Activated CD8-positive, alpha-beta memory T cell treated with anti-CD3 and anti-CD28 coated beads for 48 hours (primary cell): ENCODE data around the gene SCGB2B2.
"Not testable (repeated sequence)": the region's sequence is repeated elsewhere in the genome, so short reads cannot be mapped to it uniquely, and the experiment has no call there.

Experiments
- DNase-seq, 3 experiments: peaks; one replicate each; pipeline ENCODE4 v3.0.0-alpha.2; 2020; ENCODE audit warnings: low read depth in 2 of 3, low spot score in 2 of 3

The SCGB2B2 gene

DNA sequence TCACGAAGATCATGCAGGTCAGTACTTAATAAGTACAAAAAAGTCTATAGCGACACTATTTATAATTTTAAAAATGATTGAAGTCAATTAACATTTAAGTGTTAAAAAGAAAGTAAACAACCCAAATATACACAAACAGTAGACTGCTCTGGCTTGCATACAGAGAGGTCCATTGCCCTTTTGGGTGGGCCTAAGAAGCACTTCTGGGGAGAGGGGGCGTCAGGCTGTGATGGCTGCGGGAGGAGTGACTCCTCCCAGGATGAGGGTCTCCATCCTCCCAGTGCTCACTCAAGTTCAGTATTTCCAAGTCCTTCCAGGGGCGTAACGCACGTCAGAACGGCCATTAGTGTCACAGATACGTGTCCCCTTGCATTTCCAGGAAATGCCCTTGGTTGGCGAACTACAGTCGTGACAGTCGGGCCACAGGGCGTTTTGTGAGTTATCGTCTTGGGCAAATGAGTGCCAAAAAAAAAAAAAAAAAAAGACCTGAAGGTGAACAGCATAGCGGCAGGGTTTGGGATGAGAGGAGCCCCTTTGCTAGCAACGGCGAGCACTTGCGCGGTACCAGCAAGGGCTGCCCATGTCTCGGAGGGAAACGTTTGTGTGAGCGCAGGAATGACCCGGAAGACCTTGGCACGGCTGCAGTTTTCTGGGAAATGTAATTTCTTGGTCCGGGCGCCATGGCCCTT, at the start of gene SCGB2B2:
SCGB2B2 (minus strand) TSS at position 463 of the 689 bp plus-strand sequence. CDS start 82,596 bp downstream, outside the sequence.
- peak in 2 of 3 experiments; percentile 23 to 35 for DNase-seq

GRCh38 chr19:34725400-34725799, 48.4 kb upstream of the SCGB2B2 start:
- DNase-seq = no peak

DNA sequence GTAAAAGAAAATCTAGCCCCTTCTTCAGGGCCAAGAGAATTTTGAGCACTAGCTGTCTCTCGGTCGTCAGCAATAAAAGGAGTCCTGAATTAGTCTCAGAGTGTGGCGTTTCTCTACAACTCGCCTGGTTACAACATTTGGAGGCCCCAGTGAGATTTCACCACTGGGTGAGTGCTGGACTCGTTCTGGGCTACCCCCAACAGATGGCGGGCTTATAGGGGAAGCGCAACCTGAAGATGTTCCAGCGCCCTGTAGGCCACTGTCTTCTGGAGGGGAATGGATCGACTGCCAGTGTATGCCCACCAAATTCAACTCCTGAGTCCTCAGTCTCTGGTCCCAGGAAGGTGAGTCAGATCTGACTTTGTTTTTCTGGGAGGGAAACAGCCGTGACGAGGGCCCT, 45.4 kb upstream of the SCGB2B2 start:
- DNase-seq = no peak

DNA sequence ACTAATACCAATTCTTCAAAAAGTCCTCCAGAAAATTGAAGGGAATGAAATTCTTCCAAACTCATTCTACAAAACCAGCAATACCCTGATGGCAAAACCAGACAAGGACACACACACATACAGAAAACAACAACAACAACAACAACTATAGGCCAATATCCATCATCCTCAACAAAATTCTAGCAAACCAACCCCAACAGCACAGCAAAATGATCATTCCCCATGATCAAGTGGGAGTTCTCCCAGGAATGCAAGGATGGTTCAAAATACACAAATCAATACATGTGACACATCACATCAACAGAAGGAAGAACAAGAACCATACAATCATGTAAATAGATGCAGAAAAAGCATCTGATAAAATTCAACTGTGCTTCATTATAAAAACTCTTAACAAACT, 38.4 kb upstream of the SCGB2B2 start:
- DNase-seq = no peak

GRCh38 chr19:34713262-34713637, 36.3 kb upstream of the SCGB2B2 start:
- no peak for DNase-seq

DNA sequence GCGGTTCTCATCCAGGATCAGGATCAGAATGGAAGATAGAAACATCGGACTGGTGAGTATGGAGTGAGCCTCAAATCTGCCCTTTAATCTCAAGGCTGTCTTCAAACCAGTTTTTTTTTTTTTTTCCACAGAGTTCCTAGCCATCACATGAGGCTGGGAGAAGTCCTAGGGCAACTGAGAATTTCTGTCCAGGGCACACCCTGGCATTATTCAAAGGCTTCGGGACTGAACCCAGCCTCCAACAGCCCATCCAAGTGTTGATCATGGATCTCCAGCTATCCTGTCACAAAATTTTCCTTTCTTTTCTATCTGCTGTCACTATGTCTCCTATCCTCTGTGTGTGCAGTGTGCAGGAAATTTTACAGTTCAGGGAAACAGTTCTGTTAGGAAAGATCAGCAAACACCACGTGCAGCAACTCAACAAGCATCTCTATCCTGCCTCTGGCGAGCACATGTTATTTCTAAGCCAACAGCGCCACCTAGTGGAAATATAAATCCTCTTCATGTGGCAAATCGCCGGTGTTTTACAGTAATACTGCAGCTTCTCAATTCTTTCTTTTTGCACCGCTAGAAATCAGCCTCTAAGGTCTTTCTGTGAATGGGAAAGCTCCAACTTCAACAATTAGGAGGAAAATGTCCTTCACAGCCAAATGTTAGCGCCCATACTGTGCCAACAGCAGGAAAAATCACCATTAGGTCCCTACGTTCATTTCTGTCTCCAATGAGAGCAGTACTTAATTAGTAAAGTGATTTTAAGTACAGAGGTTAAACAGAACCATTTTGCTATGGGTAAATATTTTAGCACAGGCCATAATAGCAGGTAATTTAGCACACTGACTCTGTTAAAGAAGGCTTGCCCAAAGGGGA, 35.7 kb upstream of the SCGB2B2 start:
- peak in 1 of 3 experiments; percentile 29 for DNase-seq

DNA sequence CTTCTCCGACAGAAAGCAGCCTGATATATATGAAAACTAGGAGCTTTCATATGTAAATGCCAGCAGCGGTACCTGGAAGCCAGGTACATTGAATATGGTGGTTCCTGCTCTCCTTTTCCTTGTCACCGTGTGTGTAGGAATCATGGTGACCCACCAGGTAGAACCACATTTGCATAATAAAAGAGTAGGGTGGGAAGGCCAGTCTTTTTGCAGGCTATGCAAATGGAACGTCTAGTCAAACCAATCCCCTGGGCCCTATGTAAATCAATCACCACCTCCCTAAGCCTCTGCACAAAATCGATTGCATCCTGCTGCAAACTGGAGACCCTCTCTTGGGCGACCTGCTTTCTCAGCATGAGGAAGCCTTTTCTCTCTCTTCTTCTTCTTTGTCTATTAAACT, 34.9 kb upstream of the SCGB2B2 start:
- DNase-seq = no peak

DNA sequence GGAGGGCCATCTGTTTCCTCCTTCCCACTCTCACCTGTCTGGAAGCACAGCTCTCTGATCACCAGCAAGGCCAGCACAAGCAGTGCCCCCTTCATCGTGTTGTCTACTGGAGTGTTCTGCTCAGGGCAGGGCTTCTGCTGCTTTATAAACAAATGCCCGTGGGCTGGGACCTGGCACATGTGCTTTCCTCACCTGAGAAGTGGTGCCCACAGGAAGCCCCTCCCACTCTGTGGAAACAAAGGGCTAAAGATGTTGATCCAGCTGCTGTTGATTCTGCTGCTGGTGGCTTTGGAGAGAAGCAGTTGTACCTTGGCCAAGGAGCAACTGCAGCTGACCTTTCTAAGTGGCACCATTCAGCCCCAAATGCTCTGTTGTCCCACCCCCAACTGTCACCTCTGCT, 30.7 kb upstream of the SCGB2B2 start:
- no peak for DNase-seq

DNA sequence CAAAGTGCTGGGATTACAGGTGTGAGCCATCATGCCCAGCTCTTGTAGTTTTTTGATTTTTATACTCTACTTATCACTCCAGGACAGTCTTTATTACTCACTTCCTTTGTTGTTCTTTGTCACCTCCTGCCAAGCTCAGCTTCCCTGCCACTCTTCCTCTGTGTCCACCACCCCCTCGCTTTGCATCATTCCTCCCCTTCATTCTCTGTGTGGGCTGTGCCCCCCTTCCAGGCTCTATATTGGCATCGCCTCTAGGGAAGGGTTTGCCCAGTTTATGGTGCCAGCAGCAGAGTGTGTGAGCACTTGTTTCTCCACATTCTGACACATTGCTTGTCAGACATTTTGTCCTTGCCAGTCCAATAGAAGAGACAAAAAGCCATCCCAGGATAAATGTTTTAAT, 15.6 kb upstream of the SCGB2B2 start:
- no peak for DNase-seq

- DNase-seq = no peak
Observed at GRCh38 chr19:34690372-34690771, 13.4 kb upstream of the SCGB2B2 start.

DNA sequence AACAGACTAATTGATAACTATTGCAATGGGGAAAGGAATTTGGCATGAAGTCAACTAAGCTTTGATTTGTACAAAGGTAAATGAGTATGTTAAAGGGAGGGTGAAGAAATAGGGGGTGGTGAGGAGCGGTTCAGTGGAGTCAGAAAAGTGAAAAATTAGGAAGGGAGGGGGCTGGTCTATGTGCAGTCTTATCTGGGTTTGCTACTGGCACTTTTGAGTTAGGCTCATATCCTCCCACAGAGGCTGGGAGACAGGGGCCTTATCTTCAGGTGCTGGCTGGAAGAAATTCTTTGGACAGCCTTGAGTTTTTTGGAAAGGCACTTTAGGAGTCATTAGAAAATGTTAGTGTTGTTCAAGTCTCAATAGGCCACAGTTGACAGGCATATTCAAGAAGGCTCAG, 11.6 kb upstream of the SCGB2B2 start:
- no peak for DNase-seq

GRCh38 chr19:34687348-34687747, 10.4 kb upstream of the SCGB2B2 start:
- DNase-seq = no peak

DNA sequence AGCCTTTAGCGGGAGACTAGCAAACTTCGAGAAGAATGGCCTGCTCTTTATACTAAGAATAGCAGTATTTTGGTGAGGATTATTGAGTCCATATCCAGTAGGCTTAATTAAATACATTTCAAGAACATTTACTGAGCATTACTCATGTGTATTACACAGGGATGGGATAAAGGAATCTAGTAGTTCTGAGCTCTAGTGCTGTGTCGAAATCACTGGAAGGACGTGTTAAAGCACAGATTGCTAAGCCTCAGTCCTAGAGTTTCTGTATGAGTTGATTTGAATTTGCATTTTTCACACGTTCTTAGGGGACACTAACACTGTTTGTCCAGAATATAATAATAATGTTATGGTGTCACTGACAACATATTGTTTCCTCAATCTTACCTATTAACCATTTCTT, 9.5 kb upstream of the SCGB2B2 start:
- DNase-seq = no peak

GRCh38 chr19:34685266-34685665, 8.3 kb upstream of the SCGB2B2 start:
- not testable (repeated sequence) for DNase-seq

- DNase-seq = no peak
Observed at GRCh38 chr19:34681478-34681877, 4.5 kb upstream of the SCGB2B2 start.

- DNase-seq = no peak
Observed at GRCh38 chr19:34678421-34678820, 1.5 kb upstream of the SCGB2B2 start.

DNA sequence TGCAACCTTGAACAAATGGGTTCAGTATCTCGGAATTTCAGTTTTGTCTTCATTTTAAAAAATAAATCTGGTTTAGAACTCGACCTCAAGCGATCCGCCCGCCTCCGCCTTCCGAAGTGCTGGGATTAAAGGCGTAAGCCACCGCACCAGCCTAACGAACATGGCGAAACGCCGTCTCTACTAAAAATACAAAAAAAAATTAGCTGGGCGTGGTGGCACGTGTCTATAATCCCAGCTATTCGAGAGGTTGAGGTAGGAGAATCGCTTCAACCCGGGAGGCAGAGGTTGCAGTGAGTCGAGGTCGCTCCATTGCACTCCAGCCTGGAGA, 1.1 kb upstream of the SCGB2B2 start:
- no peak for DNase-seq

- DNase-seq = peak; percentile 89 to 92 (median 91)
Observed at GRCh38 chr19:34677386-34678084, 576 bp upstream of the SCGB2B2 start, which contains the start of gene ZNF302. TSS of gene ZNF302 (plus strand) at chr19:34677678. CDS start at chr19:34678805, 1,127 bp downstream.

- no peak for DNase-seq
Observed at GRCh38 chr19:34675919-34676318, 1.0 kb downstream of the SCGB2B2 start.

DNA sequence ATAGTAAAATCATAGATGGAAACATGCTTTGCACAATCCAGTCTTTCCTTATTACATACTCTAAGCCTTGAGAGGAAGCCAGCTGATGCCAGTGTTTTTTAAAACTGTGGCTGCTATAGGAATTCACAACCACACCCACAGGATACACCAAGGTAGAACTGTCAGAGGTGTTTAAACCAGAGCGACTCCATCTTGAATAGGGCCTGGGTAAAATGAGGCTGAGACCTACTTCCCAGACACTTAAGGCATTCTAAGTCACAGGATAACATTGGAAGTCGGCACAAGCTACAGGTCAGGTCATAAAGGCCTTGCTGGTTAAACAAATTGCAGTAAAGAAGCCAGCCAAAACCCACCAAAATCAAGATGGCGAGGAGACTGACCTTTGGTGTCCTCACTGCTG, 1.7 kb downstream of the SCGB2B2 start:
- DNase-seq = no peak

GRCh38 chr19:34673590-34673989, 3.4 kb downstream of the SCGB2B2 start:
- DNase-seq = no peak

- no peak for DNase-seq
Observed at GRCh38 chr19:34671972-34672371, 5.0 kb downstream of the SCGB2B2 start.
